ENCODE measurements around the gene KCNK2.

Gene KCNK2

DNA sequence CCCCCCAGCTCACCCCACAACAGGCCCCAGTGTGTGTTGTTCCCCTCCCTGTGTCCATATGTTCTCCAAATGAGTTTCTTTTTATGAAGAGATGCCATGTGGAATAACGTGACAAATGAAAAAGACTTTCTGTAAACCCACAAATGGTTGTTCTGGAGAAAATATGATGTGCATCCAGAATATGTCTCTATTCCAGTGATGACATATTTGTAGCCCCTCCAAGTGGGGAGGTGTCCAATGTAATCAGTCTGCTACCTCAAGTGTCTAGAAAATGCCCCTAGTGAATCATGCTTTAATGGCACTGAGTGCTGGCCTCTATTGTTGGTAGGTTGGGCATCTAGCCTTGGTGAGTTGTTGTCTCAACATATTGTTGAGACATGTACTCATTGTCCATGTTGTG is 179.6 kb downstream of the KCNK2 start:
- DNase-seq: no peak

DNA sequence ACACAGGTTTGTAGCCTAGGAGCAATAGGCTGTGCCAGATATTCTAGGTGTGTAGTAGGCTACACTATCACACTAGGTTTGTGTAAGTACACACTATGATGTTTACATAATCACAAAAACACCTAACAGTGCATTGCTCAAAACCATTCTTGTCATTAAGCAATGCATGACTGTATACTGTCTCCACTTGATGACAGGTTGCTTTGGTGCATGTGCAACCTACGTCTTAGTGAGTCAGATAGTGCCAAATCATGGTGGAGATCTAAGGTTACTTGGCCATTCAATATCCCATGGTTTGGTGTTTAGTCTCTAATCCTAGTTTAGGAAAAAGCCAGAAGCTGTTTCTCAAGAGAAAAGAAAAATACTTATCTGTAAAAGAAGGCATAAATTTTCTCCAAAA is 181.1 kb downstream of the KCNK2 start:
- DNase-seq: no peak

GRCh38 chr1:215264649-215265048 is 182.1 kb downstream of the KCNK2 start:
- DNase-seq: no peak

DNA sequence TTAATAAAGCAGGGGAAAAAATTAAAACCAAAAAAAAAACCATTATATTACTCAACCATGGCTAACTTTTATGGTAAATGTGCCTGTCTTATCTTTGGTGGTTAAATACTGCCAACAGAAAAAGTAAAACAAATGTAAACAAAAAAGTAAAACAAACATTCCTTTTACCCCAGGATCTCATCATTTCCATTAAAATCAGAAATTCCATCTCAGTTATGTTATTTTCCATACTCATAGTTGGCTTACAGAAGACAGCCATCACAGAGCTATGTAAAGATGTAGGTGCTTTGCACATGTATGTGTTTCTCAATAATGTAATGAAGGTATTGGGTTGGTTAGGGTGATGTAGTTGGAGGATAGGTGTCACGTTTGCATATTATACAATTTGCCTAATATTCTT is 185.0 kb downstream of the KCNK2 start:
- no peak for DNase-seq

GRCh38 chr1:215269955-215270354 is 187.4 kb downstream of the KCNK2 start:
- DNase-seq: no peak

- no peak for DNase-seq
Observed at GRCh38 chr1:215273838-215274516, 191.4 kb downstream of the KCNK2 start.

GRCh38 chr1:215276582-215276981 is 194.0 kb downstream of the KCNK2 start:
- DNase-seq: no peak

DNA sequence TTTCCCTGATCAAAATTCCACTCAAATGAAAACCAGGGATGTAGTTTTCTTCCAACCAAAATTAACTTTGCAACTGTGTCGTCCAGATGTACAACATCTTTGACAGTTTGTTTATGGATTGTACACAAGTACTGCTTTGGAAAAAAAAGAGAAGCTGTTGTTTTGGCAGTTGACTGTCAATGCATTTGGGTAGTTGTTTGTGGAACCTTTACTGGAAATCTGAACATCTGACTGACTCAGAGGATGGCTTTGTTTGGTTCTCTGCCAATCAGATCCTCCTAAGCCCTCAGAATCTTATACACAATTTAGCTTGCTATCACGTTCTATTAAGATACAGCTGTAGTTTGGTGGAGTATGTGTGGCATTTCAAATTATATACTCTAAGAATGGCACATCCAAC is 195.0 kb downstream of the KCNK2 start:
- no peak for DNase-seq

- no peak for DNase-seq
Observed at GRCh38 chr1:215279682-215280081, 197.1 kb downstream of the KCNK2 start.

DNA sequence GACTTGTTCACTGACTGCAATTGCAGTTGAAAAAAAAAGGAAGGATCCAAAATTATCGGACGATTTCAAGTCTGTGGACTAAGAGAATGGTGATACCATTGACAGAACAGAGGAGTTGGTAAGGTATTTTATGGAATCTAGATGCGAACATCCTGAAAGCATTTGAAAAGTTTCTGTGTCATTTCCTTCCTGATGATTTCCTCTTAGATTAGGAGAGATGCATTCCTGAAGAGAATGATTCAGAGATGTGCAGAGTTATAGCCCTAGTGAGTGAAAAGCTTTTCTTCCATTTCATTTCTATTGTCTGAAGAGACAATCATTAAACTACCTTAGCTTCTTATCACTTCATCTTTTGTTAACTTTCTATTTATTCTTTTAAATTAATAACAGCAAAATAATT is 200.0 kb downstream of the KCNK2 start:
- no peak for DNase-seq

DNA sequence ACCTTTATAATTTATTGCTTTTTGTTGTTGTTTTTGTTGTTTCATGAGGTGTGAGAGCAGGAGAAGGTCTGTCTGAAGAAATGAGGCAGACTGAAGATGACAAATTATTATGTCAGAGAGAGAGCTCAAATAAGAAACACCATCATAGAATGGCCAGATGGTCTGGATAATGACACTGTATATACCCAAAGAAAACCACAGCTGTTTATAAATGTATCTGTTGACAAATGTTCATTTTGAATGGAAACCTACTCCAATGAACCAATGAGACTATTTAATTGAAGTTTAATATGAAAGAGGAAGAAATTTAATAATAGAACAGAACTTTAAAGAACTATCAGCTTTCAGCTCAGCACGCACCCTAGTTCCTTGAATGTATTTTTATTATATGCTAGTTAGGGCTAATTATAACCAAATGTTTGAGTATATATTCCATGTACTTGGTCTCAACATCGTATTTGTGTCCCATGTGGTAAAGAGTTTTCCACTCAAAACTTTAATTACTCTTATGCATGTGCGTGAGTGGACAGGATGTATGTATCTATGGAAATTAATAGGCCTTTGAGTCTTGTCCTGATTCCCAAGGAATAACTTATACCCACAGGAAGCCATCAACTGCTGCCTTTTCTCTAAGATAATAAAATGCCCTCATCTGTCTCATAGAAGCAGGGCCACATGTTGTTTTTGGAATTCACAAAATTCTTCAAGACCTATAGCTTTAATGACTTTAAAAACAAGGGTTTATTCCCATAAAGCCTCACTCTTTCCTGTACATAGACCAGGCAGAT is 202.7 kb downstream of the KCNK2 start:
- DNase-seq: no peak
